GM23248 (cell line): ENCODE data around the gene MEIS2.

Experiments
- EZH2 ChIP-seq: fragments of 200-600 bp; sonication (generic); IDR thresholded peaks from 2 replicates; pipeline ENCODE4 v1.6.1; 2018; ENCODE audit warnings: antibody characterized with exemption, mild to moderate bottlenecking; ENCODE audit not compliant: insufficient read depth, poor library complexity, severe bottlenecking
- EZH2phosphoT487 ChIP-seq: fragments of 200-600 bp; sonication (generic); IDR thresholded peaks from 2 replicates; pipeline ENCODE4 v1.6.1; 2018; ENCODE audit warnings: antibody characterized with exemption, moderate library complexity, mild to moderate bottlenecking, low read depth; ENCODE audit not compliant: insufficient read depth

DNA sequence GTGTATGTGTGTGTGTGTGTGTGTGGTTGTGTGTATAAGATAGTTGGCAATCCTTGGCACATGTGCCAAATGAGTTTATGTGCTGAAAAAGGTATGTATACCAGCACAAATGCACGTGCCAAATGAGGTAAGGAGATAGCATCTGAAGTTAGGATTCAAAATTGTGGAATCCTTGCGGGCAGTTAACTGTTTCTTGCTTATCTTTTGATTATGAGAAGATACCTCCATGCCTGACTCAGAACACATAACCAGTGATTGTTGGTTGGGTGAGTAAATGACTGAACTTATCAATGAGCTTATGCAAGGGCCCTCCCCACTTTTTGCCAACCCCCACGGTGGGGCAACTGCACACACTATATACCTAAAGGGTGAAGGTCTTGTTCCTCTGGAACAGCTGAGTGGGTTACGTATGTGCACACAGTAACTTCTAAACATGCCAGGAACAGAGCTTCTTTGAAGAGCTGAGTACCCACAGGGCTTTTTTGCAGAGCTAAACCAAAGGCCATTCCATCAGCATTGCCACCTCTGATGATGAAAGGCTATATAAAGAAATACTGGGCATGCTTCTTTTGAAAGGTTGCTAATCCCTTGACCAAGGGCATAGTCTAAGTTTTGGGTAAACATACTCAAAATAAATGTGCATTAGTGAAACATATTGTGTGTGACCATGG lies 60.1 kb downstream of the MEIS2 start:
- TF ChIP-seq EZH2 (no peak), EZH2phosphoT487 (no peak)
